ENCODE data around the gene SNX14. TPM values are rescaled to one million over a fixed set of nuclear protein-coding genes. Genes with fewer than 3 reads are reported as not detected.

The SNX14 gene
- total RNA-seq: 10 to 100 TPM; 21.3 to 38.1 (median 27.1) TPM
- 10 to 100 TPM; 31.5 to 52.5 TPM for polyA plus RNA-seq
- long read RNA-seq, donor 1, transcript SNX14-201 (29 exons, 3,486 nt): major isoform, 23 of 47 reads
- long read RNA-seq, donor 1, partial matches to known transcripts: 4 of 47 reads
- long read RNA-seq, donor 1, other reads (novel, unspliced or antisense): 14 of 47 reads
- long read RNA-seq, donor 2, transcript SNX14-201 (29 exons, 3,486 nt): major isoform, 20 of 43 reads
- long read RNA-seq, donor 2, partial matches to known transcripts: 6 of 43 reads
- long read RNA-seq, donor 2, other reads (novel, unspliced or antisense): 12 of 43 reads
- long read RNA-seq, donor 3, transcript SNX14-201 (29 exons, 3,486 nt): major isoform, 45 of 102 reads
- long read RNA-seq, donor 3, transcript SNX14-203 (28 exons, 3,111 nt): minor isoform, 6 of 102 reads
- long read RNA-seq, donor 3, partial matches to known transcripts: 15 of 102 reads
- long read RNA-seq, donor 3, other reads (novel, unspliced or antisense): 34 of 102 reads

- no peaks in the 10 kb centered on the region for H3K27me3 ChIP-seq
- DNase-seq (peak; percentile 95 to 97), ATAC-seq (peak; percentile 97 to 99 (median 98))
- H3K4me3 ChIP-seq: peak within 1 kb of the TSS; percentile 66 to 97 (median 83)
- H3K9me3 ChIP-seq: no peaks in the 10 kb centered on the region
- H3K4me1 ChIP-seq: peaks cover 0 to 32% (median 27%) of the 10 kb centered on the region in 9 donors
- TF ChIP-seq CTCF (IDR thresholded peaks at IDR 0.05): peak in 4 of 9 donors; percentile 24 to 39 (median 32)
- 0% methylated on average over 82 of the region's 82 CpGs for WGBS, 2 donors
- H3K36me3 ChIP-seq: no peaks in the 10 kb centered on the region
- peak within 1 kb of the TSS; percentile 82 to 99 (median 97) for H3K27ac ChIP-seq
- intact Hi-C loops (cut with DNase I): loop anchor here in 8 of 10 donors (1.0 to 5.0 kb wide), 7 partner anchors 49 to 85 kb away; partner anchors contain the start of gene SYNCRIP (in 6 of the 8)
Observed at GRCh38 chr6:85593438-85594196, at the start of gene SNX14. Gene SNX14 (minus strand): TSS chr6:85593858. CDS start chr6:85593718, 140 bp downstream.

GRCh38 chr6:85642774-85643536 is 49.3 kb upstream of the SNX14 start, which contains the start of gene SYNCRIP:
Gene SYNCRIP (minus strand): TSS chr6:85642886. CDS start chr6:85641439, 1,447 bp downstream.
- Histone ChIP-seq H3K36me3 (peaks cover 0 to 32% (median 20%) of the 10 kb centered on the region in 9 donors), H3K27ac (peak within 1 kb of the TSS; percentile 97 to 100 (median 100)), H3K9me3 (no peaks in the 10 kb centered on the region), H3K27me3 (no peaks in the 10 kb centered on the region), H3K4me1 (peaks cover 4 to 50% (median 42%) of the 10 kb centered on the region in 9 donors), H3K4me3 (peak within 1 kb of the TSS; percentile 78 to 99 (median 95))
- ATAC-seq: peak; percentile 88 to 96 (median 92)
- 0 to 1% methylated on average over 75 of the region's 76 CpGs for WGBS, 2 donors
- intact Hi-C loops (cut with DNase I): loop anchor here (1.0 to 5.0 kb wide), 6 partner anchors 34 to 51 kb away; partner anchors contain the start of gene SNX14 (in 3 of the 10)
- DNase-seq: peak; percentile 99
- no peak for TF ChIP-seq CTCF (IDR thresholded peaks at IDR 0.05)

GRCh38 chr6:85641897-85642773 is 48.5 kb upstream of the SNX14 start:
- DNase-seq (peak; percentile 54 to 64), ATAC-seq (peak; percentile 0 to 6 (median 0))
- peak overlapping the region; percentile 94 to 100 (median 100) for H3K27ac ChIP-seq
- peak overlapping the region; percentile 78 to 99 (median 95) for H3K4me3 ChIP-seq
- peaks cover 4 to 58% (median 49%) of the 10 kb centered on the region in 9 donors for H3K4me1 ChIP-seq
- TF ChIP-seq CTCF (IDR thresholded peaks at IDR 0.05): peak in 1 of 9 donors; percentile 16
- H3K27me3 ChIP-seq: no peaks in the 10 kb centered on the region
- intact Hi-C loops (cut with DNase I): loop anchor here in 9 of 10 donors (1.0 to 5.0 kb wide), 5 partner anchors 35 to 50 kb away; partner anchors contain the start of gene SNX14 (in 2 of the 9)
- WGBS, 2 donors: 0% methylated on average over 83 to 85 of the region's 85 CpGs
- no peaks in the 10 kb centered on the region for H3K9me3 ChIP-seq
- H3K36me3 ChIP-seq: peaks cover 0 to 40% (median 26%) of the 10 kb centered on the region in 9 donors

Data from heart right ventricle (tissue), 16 donors.